T-helper 2 cell (primary cell): ENCODE results near the gene MKRN1.
"Not testable (repeated sequence)": the region's sequence is repeated elsewhere in the genome, so short reads cannot be mapped to it uniquely, and the experiment has no call there.

ENCODE experiments used
- DNase-seq, 5 experiments: peaks; one replicate each; pipeline versions ENCODE4 v3.0.0 to v3.0.0-alpha.2; 2012 to 2022

Gene MKRN1

GRCh38 chr7:140435252-140435895, 43.9 kb downstream of the MKRN1 start:
- no peak for DNase-seq

- no peak for DNase-seq
Observed at GRCh38 chr7:140433396-140433795, 45.9 kb downstream of the MKRN1 start.

- DNase-seq, result no peak
Observed at GRCh38 chr7:140426130-140426529, 53.2 kb downstream of the MKRN1 start.

DNA sequence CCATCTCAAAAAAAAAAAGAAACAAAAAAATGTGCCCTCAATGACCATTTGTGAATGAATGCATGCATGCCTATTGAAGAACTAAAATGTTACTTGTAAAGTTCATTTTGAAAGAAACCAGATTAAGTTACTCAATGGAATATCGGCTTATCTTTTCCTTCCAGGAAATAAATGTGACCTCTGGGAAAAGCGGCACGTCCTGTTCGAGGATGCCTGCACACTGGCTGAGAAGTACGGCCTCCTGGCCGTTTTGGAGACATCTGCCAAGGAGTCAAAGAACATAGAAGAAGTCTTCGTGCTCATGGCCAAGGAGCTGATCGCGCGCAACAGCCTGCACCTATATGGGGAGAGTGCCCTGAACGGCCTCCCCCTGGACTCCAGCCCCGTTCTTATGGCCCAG, 53.6 kb downstream of the MKRN1 start:
- DNase-seq, result no peak

DNA sequence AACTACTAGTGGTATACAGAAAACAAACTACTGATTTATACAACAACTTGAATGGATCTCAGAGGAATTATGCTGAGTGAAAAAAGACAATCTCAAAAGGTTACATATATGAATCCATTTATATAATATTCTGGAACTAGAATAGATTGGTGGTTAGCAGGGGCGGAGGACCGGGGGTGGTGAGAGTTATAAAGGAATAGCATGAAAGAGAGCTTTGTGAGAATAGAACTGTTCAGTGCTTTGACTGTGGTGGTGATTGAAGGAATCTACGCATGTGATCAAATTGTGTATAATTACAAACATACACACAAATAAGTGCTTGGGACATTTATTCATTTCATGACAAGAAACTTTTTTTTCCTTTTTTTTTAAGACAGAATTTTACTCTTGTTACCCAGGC, 55.8 kb downstream of the MKRN1 start:
- no peak for DNase-seq

GRCh38 chr7:140421521-140421920, 57.8 kb downstream of the MKRN1 start:
- DNase-seq, result no peak

GRCh38 chr7:140418653-140419052, 60.7 kb downstream of the MKRN1 start:
- peak in 1 of 5 experiments; percentile 60 for DNase-seq

DNA sequence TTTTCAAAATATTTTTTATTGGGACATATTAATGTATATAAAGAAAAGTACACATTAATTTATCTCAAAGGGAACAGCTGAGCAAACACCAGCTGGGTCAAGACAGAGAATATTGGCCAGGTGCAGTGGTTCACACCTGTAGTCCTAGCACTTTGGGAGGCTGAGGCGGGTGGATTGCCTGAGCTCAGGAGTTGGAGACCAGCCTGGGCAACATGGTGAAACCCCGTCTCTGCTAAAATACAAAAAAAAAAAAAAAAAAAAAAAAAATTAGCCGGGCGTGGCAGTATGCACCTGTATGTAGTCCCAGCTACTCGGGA, 61.2 kb downstream of the MKRN1 start:
- DNase-seq, result not testable (repeated sequence)

- peak in 1 of 5 experiments; percentile 88 for DNase-seq
Observed at GRCh38 chr7:140417456-140418155, 61.7 kb downstream of the MKRN1 start.

DNA sequence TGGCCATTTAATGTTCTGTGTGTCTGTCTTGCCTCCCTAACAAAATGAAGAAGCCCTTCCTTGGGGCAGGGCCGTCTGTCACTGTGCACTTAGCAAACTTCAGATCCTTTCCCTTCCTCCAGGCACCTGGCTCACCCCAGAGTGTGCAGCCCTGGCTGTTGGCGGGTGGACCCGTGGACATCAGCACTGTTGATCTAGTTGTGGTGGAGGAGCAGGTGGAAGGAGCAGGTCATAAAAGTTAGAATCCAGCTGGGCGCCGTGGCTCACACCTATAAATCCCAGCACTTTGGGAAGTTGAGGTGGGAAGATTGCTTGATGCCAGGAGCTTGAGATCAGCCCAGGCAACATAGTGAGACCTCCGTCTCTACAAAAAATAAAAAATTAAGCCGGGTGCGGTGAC, 62.7 kb downstream of the MKRN1 start:
- DNase-seq, result no peak

GRCh38 chr7:140415816-140416215, 63.5 kb downstream of the MKRN1 start:
- not testable (repeated sequence) for DNase-seq

DNA sequence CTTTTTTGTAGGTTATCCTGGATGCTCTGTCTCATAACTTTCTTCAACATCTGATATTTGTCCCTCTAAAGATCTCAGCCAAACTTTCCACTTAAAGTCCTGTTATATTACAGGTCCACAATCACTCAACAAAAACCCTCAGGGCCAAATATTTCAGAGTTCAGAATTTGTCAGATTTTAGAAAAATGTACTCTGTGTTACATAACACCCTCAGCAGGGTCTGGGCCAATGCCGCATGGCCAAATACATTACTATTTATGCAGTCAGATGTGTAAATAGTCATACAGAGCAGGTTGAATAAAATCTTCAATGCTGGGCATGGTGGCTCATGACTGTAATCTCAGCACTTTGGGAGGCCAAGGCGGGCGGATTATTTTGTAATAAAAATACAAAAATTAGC, 63.9 kb downstream of the MKRN1 start:
- no peak for DNase-seq

GRCh38 chr7:140404565-140405065, 74.7 kb downstream of the MKRN1 start:
- DNase-seq, result no peak

GRCh38 chr7:140403878-140404564, 75.3 kb downstream of the MKRN1 start, which contains the start of gene RAB19:
TSS of gene RAB19 (plus strand) at chr7:140404058. CDS start at chr7:140407647, 3,589 bp downstream.
- DNase-seq, result peak in 4 of 5 experiments; percentile 26 to 78 (median 39)
